Measurements from ENCODE around the gene MB.
"Not testable (repeated sequence)": the region's sequence is repeated elsewhere in the genome, so short reads cannot be mapped to it uniquely, and the experiment has no call there.

The MB gene

GRCh38 chr22:35617137-35617755 lies at the start of gene MB:
Gene MB, minus strand, starts transcription at chr22:35617329. Its CDS starts 72 bp downstream, at chr22:35617257.
- DNase-seq, result no peak

- DNase-seq, result not testable (repeated sequence)
Observed at GRCh38 chr22:35666699-35667098, 49.6 kb upstream of the MB start.

- no peak for DNase-seq
Observed at GRCh38 chr22:35664955-35665587, 47.9 kb upstream of the MB start.

GRCh38 chr22:35663371-35663770 lies 46.2 kb upstream of the MB start:
- DNase-seq, result no peak

GRCh38 chr22:35662914-35663313 lies 45.8 kb upstream of the MB start:
- DNase-seq, result no peak

GRCh38 chr22:35661464-35661863 lies 44.3 kb upstream of the MB start:
- no peak for DNase-seq

- DNase-seq, result no peak
Observed at GRCh38 chr22:35660291-35661127, 43.4 kb upstream of the MB start.

GRCh38 chr22:35657571-35658312 lies 40.6 kb upstream of the MB start:
- DNase-seq, result no peak

GRCh38 chr22:35656284-35656752 lies 39.2 kb upstream of the MB start:
- no peak for DNase-seq

GRCh38 chr22:35653824-35654223 lies 36.7 kb upstream of the MB start:
- DNase-seq, result no peak

- no peak for DNase-seq
Observed at GRCh38 chr22:35651085-35651484, 34.0 kb upstream of the MB start.

GRCh38 chr22:35649636-35650250 lies 32.6 kb upstream of the MB start:
- no peak for DNase-seq

GRCh38 chr22:35649026-35649553 lies 32.0 kb upstream of the MB start:
- no peak for DNase-seq

GRCh38 chr22:35648066-35649025 lies 31.2 kb upstream of the MB start, which contains the start of gene APOL6:
Gene APOL6, plus strand, starts transcription at chr22:35648446. Its CDS starts 7,980 bp downstream, at chr22:35656426.
- no peak for DNase-seq

GRCh38 chr22:35645646-35646045 lies 28.5 kb upstream of the MB start:
- no peak for DNase-seq

GRCh38 chr22:35643991-35644390 lies 26.9 kb upstream of the MB start:
- DNase-seq, result no peak

- no peak for DNase-seq
Observed at GRCh38 chr22:35642305-35642741, 25.2 kb upstream of the MB start.

- no peak for DNase-seq
Observed at GRCh38 chr22:35641494-35642120, 24.5 kb upstream of the MB start.

- no peak for DNase-seq
Observed at GRCh38 chr22:35638410-35638809, 21.3 kb upstream of the MB start.

- no peak for DNase-seq
Observed at GRCh38 chr22:35638001-35638400, 20.9 kb upstream of the MB start.

Measured in T1000 (cell line).